IMR-90 (cell line): ENCODE results near the gene RGS9. TPM values are rescaled to one million over a fixed set of nuclear protein-coding genes. Genes with fewer than 3 reads are reported as not detected.

Source experiments
- ATAC-seq: fragments of 200-7000 bp; cut with Tn5 transposase; 2 replicates; pipeline ENCODE4 v1.9.1; 2020; ENCODE audit warnings: low read depth, mild to moderate bottlenecking, moderate library complexity
- BruUV-seq: library from RNA; stranded (reverse); fragments of 400-500 nt; replicated peaks from 2 replicates; lab custom pipeline; 2021; lab: Mats Ljungman, UMichigan
- CTCF ChIA-PET: fragments of 300-600 bp; formaldehyde crosslinking; extraction: SDS; loops from one replicate; lab custom pipeline; 2021; ENCODE audit warnings: antibody characterized with exemption; lab: Yijun Ruan, JAX
- POLR2A ChIA-PET: fragments of 300-600 bp; sonication (Branson Sonifier 250); formaldehyde crosslinking; loops from one replicate; lab custom pipeline; 2022; ENCODE audit warnings: antibody characterized with exemption; ENCODE audit not compliant: unreplicated experiment; lab: Charles Lee
- DNase-seq: peaks from one replicate; pipeline ENCODE4 v3.0.0; 2013
- H2AFZ ChIP-seq: replicated peaks from 2 replicates; pipeline ENCODE3; 2013; ENCODE audit warnings: low read length, mild to moderate bottlenecking; ENCODE audit not compliant: poor library complexity
- H2AK5ac ChIP-seq: 2 replicates; pipeline ENCODE4 v1.6.1; 2013; ENCODE audit warnings: low read depth, low read length, inconsistent platforms
- H2AK9ac ChIP-seq: replicated peaks from 2 replicates; pipeline ENCODE3; 2013; ENCODE audit warnings: mild to moderate bottlenecking, low read depth, low read length, moderate library complexity; ENCODE audit not compliant: poor library complexity
- H2BK120ac ChIP-seq: 2 replicates; pipeline ENCODE4 v1.6.1; 2013; ENCODE audit warnings: low read depth, low read length, inconsistent platforms
- H2BK15ac ChIP-seq: 3 replicates; pipeline ENCODE4 v1.6.1; 2013; ENCODE audit warnings: low read depth, low read length, inconsistent platforms
- H2BK20ac ChIP-seq: 2 replicates; pipeline ENCODE4 v1.6.1; 2013; ENCODE audit warnings: low read depth, mild to moderate bottlenecking, inconsistent platforms, low read length, moderate library complexity
- H2BK5ac ChIP-seq: 2 replicates; pipeline ENCODE4 v1.6.1; 2013; ENCODE audit warnings: mild to moderate bottlenecking, low read depth, low read length, inconsistent platforms; ENCODE audit not compliant: poor library complexity, severe bottlenecking
- H3K14ac ChIP-seq: replicated peaks from 2 replicates; pipeline ENCODE4 v1.6.1; 2013; ENCODE audit warnings: low read depth, low read length, inconsistent platforms
- H3K18ac ChIP-seq: 2 replicates; pipeline ENCODE4 v1.6.1; 2013; ENCODE audit warnings: low read depth, low read length, control low read depth
- H3K23ac ChIP-seq: 2 replicates; pipeline ENCODE4 v1.6.1; 2013; ENCODE audit warnings: low read depth, low read length, inconsistent platforms
- H3K27ac ChIP-seq: 2 replicates; pipeline ENCODE4 v1.5.1; 2013; ENCODE audit warnings: mild to moderate bottlenecking, control low read depth, low read length; ENCODE audit not compliant: insufficient read depth
- H3K27me3 ChIP-seq: 2 replicates; pipeline ENCODE4 v1.6.1; 2013; ENCODE audit warnings: low read length; ENCODE audit not compliant: control insufficient read depth, insufficient read depth
- H3K36me3 ChIP-seq: 2 replicates; pipeline ENCODE4 v1.6.1; 2013; ENCODE audit warnings: low read length, mixed read lengths; ENCODE audit not compliant: control insufficient read depth, insufficient read depth
- H3K4ac ChIP-seq: 2 replicates; pipeline ENCODE4 v1.6.1; 2013; ENCODE audit warnings: low read depth, low read length, inconsistent platforms
- H3K4me1 ChIP-seq: 2 replicates; pipeline ENCODE4 v1.6.1; 2013; ENCODE audit warnings: low read length, mixed read lengths; ENCODE audit not compliant: control insufficient read depth, insufficient read depth
- H3K4me2 ChIP-seq: 2 replicates; pipeline ENCODE4 v1.6.1; 2013; ENCODE audit warnings: low read depth, mild to moderate bottlenecking, control low read depth, low read length, moderate library complexity
- H3K4me3 ChIP-seq: 2 replicates; pipeline ENCODE4 v1.5.1; 2013; ENCODE audit warnings: low read depth, mild to moderate bottlenecking, control low read depth, low read length, moderate library complexity; ENCODE audit not compliant: insufficient read depth
- H3K56ac ChIP-seq: 2 replicates; pipeline ENCODE4 v1.6.1; 2013; ENCODE audit warnings: low read length, inconsistent platforms; ENCODE audit not compliant: insufficient read depth; ENCODE audit errors: extremely low read depth
- H3K79me1 ChIP-seq, 2 experiments: 2 replicates each; pipeline ENCODE4 v1.6.1; 2013; ENCODE audit warnings: low read length in 2 of 2, inconsistent platforms in 1 of 2, low read depth in 1 of 2
- H3K9ac ChIP-seq: 2 replicates; pipeline ENCODE4 v1.6.1; 2013; ENCODE audit warnings: low read depth, low read length, control low read depth
- H3K9me1 ChIP-seq: 2 replicates; pipeline ENCODE4 v1.6.1; 2013; ENCODE audit warnings: low read length, inconsistent platforms; ENCODE audit not compliant: insufficient read depth
- H3K9me3 ChIP-seq: 2 replicates; pipeline ENCODE4 v1.6.1; 2013; ENCODE audit warnings: low read length; ENCODE audit not compliant: control insufficient read depth, insufficient read depth
- H4K20me1 ChIP-seq: 2 replicates; pipeline ENCODE4 v1.6.1; 2013; ENCODE audit warnings: low read length, inconsistent platforms; ENCODE audit not compliant: insufficient read depth
- H4K5ac ChIP-seq: 2 replicates; pipeline ENCODE4 v1.6.1; 2013; ENCODE audit warnings: mild to moderate bottlenecking, low read depth, low read length, control low read depth
- H4K8ac ChIP-seq, 2 experiments: 2 replicates each; pipeline ENCODE4 v1.6.1; 2013; ENCODE audit warnings: low read depth in 2 of 2, low read length in 2 of 2, control low read depth in 1 of 2, inconsistent platforms in 1 of 2
- H4K91ac ChIP-seq: 2 replicates; pipeline ENCODE4 v1.6.1; 2013; ENCODE audit warnings: low read depth, low read length, inconsistent platforms; ENCODE audit not compliant: insufficient read depth
- BHLHE40 ChIP-seq: fragments of 150-350 bp; IDR thresholded peaks from 2 replicates; pipeline ENCODE4 v1.6.1; 2016; ENCODE audit warnings: mild to moderate bottlenecking, low read depth, low read length
- CEBPB ChIP-seq: IDR thresholded peaks from 2 replicates; pipeline ENCODE4 v1.6.1; 2012; ENCODE audit warnings: low read depth, low read length, improper control_type of control experiment
- CHD1 ChIP-seq: IDR thresholded peaks from 2 replicates; pipeline ENCODE4 v1.6.1; 2012; ENCODE audit warnings: low read depth, low read length, improper control_type of control experiment
- CTCF ChIP-seq: conservative IDR thresholded peaks from 2 replicates; pipeline ENCODE4 v1.5.1; 2012; ENCODE audit warnings: mild to moderate bottlenecking, low read depth, low read length, improper control_type of control experiment
- FOS ChIP-seq: fragments of 150-350 bp; IDR thresholded peaks from 2 replicates; pipeline ENCODE4 v1.6.1; 2016; ENCODE audit warnings: low read depth, low read length
- MXI1 ChIP-seq: IDR thresholded peaks from 2 replicates; pipeline ENCODE4 v1.6.1; 2012; ENCODE audit warnings: low read depth, mild to moderate bottlenecking, low read length, moderate library complexity, borderline replicate concordance
- NFE2L2 ChIP-seq: fragments of 150-350 bp; IDR thresholded peaks from 2 replicates; pipeline ENCODE4 v1.6.1; 2016; ENCODE audit warnings: low read depth, mild to moderate bottlenecking, low read length
- POLR2A ChIP-seq: IDR thresholded peaks from 2 replicates; pipeline ENCODE4 v1.6.1; 2012; ENCODE audit warnings: mild to moderate bottlenecking, low read depth, low read length
- RAD21 ChIP-seq: IDR thresholded peaks from 2 replicates; pipeline ENCODE4 v1.6.1; 2012; ENCODE audit warnings: low read length, improper control_type of control experiment
- RCOR1 ChIP-seq: IDR thresholded peaks from 2 replicates; pipeline ENCODE4 v1.6.1; 2012; ENCODE audit warnings: mild to moderate bottlenecking, low read length, improper control_type of control experiment; ENCODE audit not compliant: insufficient replicate concordance
- RFX5 ChIP-seq: IDR thresholded peaks from 2 replicates; pipeline ENCODE4 v1.8.0; 2012; ENCODE audit warnings: low read depth, mild to moderate bottlenecking, low read length, moderate library complexity
- USF2 ChIP-seq: fragments of 150-350 bp; IDR thresholded peaks from 2 replicates; pipeline ENCODE4 v1.6.1; 2017; ENCODE audit warnings: mild to moderate bottlenecking, antibody characterized with exemption, low read length, low read depth
- WGBS, 2 experiments: methylation state at CpG; one replicate each; pipeline versions ENCODE4 v1.1.5 to v1.1.7; 2013; ENCODE audit warnings: missing lambda C conversion rate in 2 of 2; ENCODE audit not compliant: insufficient read length in 1 of 2; ENCODE audit errors: extremely low coverage in 2 of 2; 5-methylcytosine and 5-hydroxymethylcytosine counted together
- dilution Hi-C: fragments of 300-500 bp; cut with HindIII; formaldehyde crosslinking; loops from one replicate; pipeline ENCODE4 v1.14.3; 2018; ENCODE audit warnings: low sequenced_read_pairs; ENCODE audit not compliant: unreplicated experiment
- in situ Hi-C: fragments of 300-500 bp; cut with MboI; formaldehyde crosslinking; loops from 3 replicates; pipeline ENCODE4 v1.14.3; 2019; ENCODE audit warnings: low sequenced_read_pairs, inconsistent platforms, mixed read lengths
- intact Hi-C: fragments of 100-400 bp; cut with micrococcal nuclease; formaldehyde crosslinking; loops from 2 replicates; pipeline ENCODE4 v1.10.0; 2022
- polyA plus RNA-seq, 3 experiments: library from polyadenylated mRNA; depleted of rRNA; stranded (reverse); fragments of >200 nt; gene quantifications; 2 replicates each; pipeline ENCODE4 v1.2.3, GENCODE V29; 2012; ENCODE audit warnings: low replicate concordance in 1 of 3
- total RNA-seq: library from RNA; depleted of rRNA; stranded (reverse); fragments of >200 nt; gene quantifications from 2 replicates; pipeline ENCODE4 v1.2.3, GENCODE V29; 2012
- TF ChIP-seq, protein P1 (sequence below): fragments of 150-350 bp; IDR thresholded peaks from 2 replicates; pipeline ENCODE4 v1.6.1; 2016; ENCODE audit warnings: low read depth, mild to moderate bottlenecking, low read length, moderate library complexity, borderline replicate concordance

RGS9 gene
- total and polyA plus RNA-seq, 2 of the 4 experiments (the other 2 are of a cell fraction) = 0.90 to 1.1 TPM

- Histone ChIP-seq H3K4me2 (no peak overlapping the region), H3K27ac (no peak overlapping the region), H4K20me1 (no peaks in the 10 kb centered on the region), H3K4me1 (peaks cover 17% of the 10 kb centered on the region), H2AK5ac (0 out of 2 replicates have a peak overlapping the region, but pooled peaks have one; percentile 9), H3K27me3 (no peaks in the 10 kb centered on the region), H3K14ac (peak overlapping the region; percentile 66; the same call in 1 of the 2 replicates), H2AFZ (peak overlapping the region; percentile 74), H3K79me1 (no peaks in the 10 kb centered on the region), H4K5ac (no peak overlapping the region), H3K4ac (no peak overlapping the region), H3K23ac (no peak overlapping the region), H4K91ac (no peak overlapping the region), H3K4me3 (no peak overlapping the region), H3K18ac (no peak overlapping the region), H2BK20ac (no peak overlapping the region), H3K36me3 (no peaks in the 10 kb centered on the region), H3K9me3 (no peaks in the 10 kb centered on the region), H2BK120ac (peak overlapping the region; percentile 36; the same call in 1 of the 2 replicates), H2AK9ac (no peak overlapping the region), H3K56ac (no peak overlapping the region), H3K9me1 (peaks cover 30% of the 10 kb centered on the region), H3K9ac (no peak overlapping the region), H2BK5ac (no peak overlapping the region), H4K8ac (peak overlapping the region; percentile 20 to 60; a peak in 1 of 4 replicates), H2BK15ac (no peak overlapping the region)
- ATAC-seq = no peak; the same call in 1 of the 2 replicates
- ChIA-PET POLR2A (no interaction called here), CTCF (no interaction called here)
- dilution Hi-C loops (no loop called here), in situ Hi-C loops (no loop called here), intact Hi-C loops (no loop called here)
- no TSS peak for BruUV-seq
- WGBS, 2 experiments = 37% methylated on average over 6 of the region's 16 CpGs; no CpG with 5 or more reads in 1 of the 2 experiments
- TF ChIP-seq POLR2A = no peak
- no peak for TF ChIP-seq MXI1
- no peak for TF ChIP-seq CTCF
- no peak for TF ChIP-seq RAD21
- TF ChIP-seq, protein P1, sequence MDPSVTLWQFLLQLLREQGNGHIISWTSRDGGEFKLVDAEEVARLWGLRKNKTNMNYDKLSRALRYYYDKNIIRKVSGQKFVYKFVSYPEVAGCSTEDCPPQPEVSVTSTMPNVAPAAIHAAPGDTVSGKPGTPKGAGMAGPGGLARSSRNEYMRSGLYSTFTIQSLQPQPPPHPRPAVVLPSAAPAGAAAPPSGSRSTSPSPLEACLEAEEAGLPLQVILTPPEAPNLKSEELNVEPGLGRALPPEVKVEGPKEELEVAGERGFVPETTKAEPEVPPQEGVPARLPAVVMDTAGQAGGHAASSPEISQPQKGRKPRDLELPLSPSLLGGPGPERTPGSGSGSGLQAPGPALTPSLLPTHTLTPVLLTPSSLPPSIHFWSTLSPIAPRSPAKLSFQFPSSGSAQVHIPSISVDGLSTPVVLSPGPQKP = no peak
- TF ChIP-seq BHLHE40 = no peak
- no peak for TF ChIP-seq CEBPB
- no peak for TF ChIP-seq NFE2L2
- TF ChIP-seq RFX5 = no peak
- no peak for TF ChIP-seq FOS
- TF ChIP-seq RCOR1 = no peak
- TF ChIP-seq CHD1 = no peak
- no peak for TF ChIP-seq USF2
- DNase-seq = peak; percentile 59
These were observed 29.6 kb downstream of the RGS9 start for GRCh38 chr17:65166787-65167186.
